Mucosa of rectum (tissue), 2 donors: ENCODE data around the gene ZNF692.
A peak's percentile ranks its signal among the peaks of the same experiment; 100 is the strongest.
"Not testable (repeated sequence)": the region's sequence is repeated elsewhere in the genome, so short reads cannot be mapped to it uniquely, and the experiment has no call there.

Experiments used
- H3K27ac ChIP-seq, 2 donors: one replicate each; pipeline ENCODE4 v1.7.0; 2013; ENCODE audit warnings: inconsistent platforms in 2 of 2, low read depth in 2 of 2, low read length in 2 of 2
- H3K27me3 ChIP-seq, 2 donors: one replicate each; pipeline ENCODE4 v1.7.0; 2013; ENCODE audit warnings: low read length in 2 of 2; ENCODE audit not compliant: control insufficient read depth in 2 of 2, insufficient read depth in 2 of 2
- H3K36me3 ChIP-seq, 2 donors: one replicate each; pipeline ENCODE4 v1.7.0; 2013; ENCODE audit warnings: low read length in 2 of 2; ENCODE audit not compliant: control insufficient read depth in 2 of 2, insufficient read depth in 2 of 2
- H3K4me1 ChIP-seq, 2 donors: one replicate each; pipeline ENCODE4 v1.7.0; 2013; ENCODE audit warnings: low read length in 2 of 2, mild to moderate bottlenecking in 1 of 2; ENCODE audit not compliant: control insufficient read depth in 2 of 2, insufficient read depth in 2 of 2
- H3K4me3 ChIP-seq, 2 donors: one replicate each; pipeline ENCODE4 v1.7.0; 2013; ENCODE audit warnings: low read length in 2 of 2
- H3K9ac ChIP-seq, 2 donors: one replicate each; pipeline ENCODE4 v1.7.0; 2013; ENCODE audit warnings: low read length in 2 of 2, low read depth in 1 of 2, mild to moderate bottlenecking in 1 of 2
- H3K9me3 ChIP-seq, 2 donors: one replicate each; pipeline ENCODE4 v1.7.0; 2013; ENCODE audit warnings: low read length in 2 of 2; ENCODE audit not compliant: control insufficient read depth in 2 of 2
- donor health status: healthy.
- donor health status: Normal muscosa, but diverticular disease.

ZNF692 gene

GRCh38 chr1:248839168-248839555, 19.7 kb downstream of the ZNF692 start:
- Histone ChIP-seq H3K9ac (peak overlapping the region; percentile 88 to 100), H3K4me3 (peak overlapping the region; percentile 82 to 86), H3K27ac (peak overlapping the region; percentile 100), H3K9me3 (no peaks in the 10 kb centered on the region), H3K4me1 (peaks cover 11 to 12% of the 10 kb centered on the region in 2 donors), H3K27me3 (no peaks in the 10 kb centered on the region), H3K36me3 (peaks cover 4% of the 10 kb centered on the region in 2 donors)

DNA sequence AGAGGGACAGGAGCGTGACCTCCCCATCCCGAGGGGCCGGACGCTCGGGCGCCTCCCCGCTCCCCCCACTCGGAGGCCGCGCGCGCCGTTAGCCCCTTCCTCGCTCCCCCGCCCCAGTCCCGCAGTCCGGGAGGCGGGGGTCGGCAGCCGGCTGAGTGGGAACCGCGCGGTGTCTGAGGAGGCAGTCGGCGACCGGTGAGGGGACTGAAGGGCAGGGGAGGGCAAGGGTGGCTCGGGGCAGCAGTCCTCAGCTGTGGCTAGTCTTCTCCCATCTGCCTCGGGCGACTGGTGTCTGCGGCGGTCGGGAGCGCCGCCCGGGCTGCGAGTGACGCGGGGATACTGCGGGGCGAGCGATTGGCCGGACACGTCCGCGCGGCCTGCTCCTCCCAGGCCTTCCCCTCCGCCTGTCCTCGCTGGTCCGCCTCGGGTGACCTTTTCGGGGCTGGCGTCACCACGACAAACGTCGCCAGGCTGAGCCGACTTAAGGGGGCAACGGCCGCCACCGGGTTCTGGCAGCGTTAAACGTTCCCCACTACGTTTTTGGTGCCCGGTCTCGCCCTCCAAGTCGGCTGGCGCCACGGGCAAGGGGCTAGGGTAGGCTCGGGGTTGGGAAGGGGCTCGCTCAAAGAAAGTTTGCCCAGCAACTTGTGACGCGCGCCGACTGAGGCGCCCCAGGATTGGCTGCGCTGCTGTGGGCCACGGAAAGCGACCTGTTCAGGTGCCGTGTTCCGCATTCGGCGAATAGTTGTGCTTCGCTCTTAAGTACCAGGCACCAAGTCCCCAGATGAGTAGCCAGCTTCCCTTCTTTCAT, 20.3 kb downstream of the ZNF692 start:
- no peaks in the 10 kb centered on the region for H3K27me3 ChIP-seq
- H3K36me3 ChIP-seq, result peaks cover 2 to 4% of the 10 kb centered on the region in 2 donors
- peak overlapping the region; percentile 100 for H3K27ac ChIP-seq
- H3K4me3 ChIP-seq, result peak overlapping the region; percentile 82 to 86
- no peaks in the 10 kb centered on the region for H3K9me3 ChIP-seq
- peak overlapping the region; percentile 88 to 100 for H3K9ac ChIP-seq
- H3K4me1 ChIP-seq, result peaks cover 11 to 12% of the 10 kb centered on the region in 2 donors

GRCh38 chr1:248837781-248838356, 21.0 kb downstream of the ZNF692 start, which contains the start of gene ZNF672:
Gene ZNF672, plus strand, starts transcription at chr1:248838224. Its CDS starts 9,051 bp downstream, at chr1:248847275.
- peak within 1 kb of the TSS; percentile 82 to 86 for H3K4me3 ChIP-seq
- peak within 1 kb of the TSS; percentile 89 to 100 for H3K9ac ChIP-seq
- H3K36me3 ChIP-seq, result peaks cover 2% of the 10 kb centered on the region in 2 donors
- no peaks in the 10 kb centered on the region for H3K27me3 ChIP-seq
- no peaks in the 10 kb centered on the region for H3K9me3 ChIP-seq
- peak within 1 kb of the TSS; percentile 100 for H3K27ac ChIP-seq
- peaks cover 11 to 12% of the 10 kb centered on the region in 2 donors for H3K4me1 ChIP-seq

GRCh38 chr1:248837045-248837780, 21.7 kb downstream of the ZNF692 start:
- Histone ChIP-seq H3K4me3 (peak overlapping the region; percentile 82 to 86), H3K9ac (peak overlapping the region; percentile 89 to 100), H3K9me3 (no peaks in the 10 kb centered on the region), H3K36me3 (no peaks in the 10 kb centered on the region), H3K4me1 (peaks cover 10 to 11% of the 10 kb centered on the region in 2 donors), H3K27me3 (no peaks in the 10 kb centered on the region), H3K27ac (peak overlapping the region; percentile 100)

DNA sequence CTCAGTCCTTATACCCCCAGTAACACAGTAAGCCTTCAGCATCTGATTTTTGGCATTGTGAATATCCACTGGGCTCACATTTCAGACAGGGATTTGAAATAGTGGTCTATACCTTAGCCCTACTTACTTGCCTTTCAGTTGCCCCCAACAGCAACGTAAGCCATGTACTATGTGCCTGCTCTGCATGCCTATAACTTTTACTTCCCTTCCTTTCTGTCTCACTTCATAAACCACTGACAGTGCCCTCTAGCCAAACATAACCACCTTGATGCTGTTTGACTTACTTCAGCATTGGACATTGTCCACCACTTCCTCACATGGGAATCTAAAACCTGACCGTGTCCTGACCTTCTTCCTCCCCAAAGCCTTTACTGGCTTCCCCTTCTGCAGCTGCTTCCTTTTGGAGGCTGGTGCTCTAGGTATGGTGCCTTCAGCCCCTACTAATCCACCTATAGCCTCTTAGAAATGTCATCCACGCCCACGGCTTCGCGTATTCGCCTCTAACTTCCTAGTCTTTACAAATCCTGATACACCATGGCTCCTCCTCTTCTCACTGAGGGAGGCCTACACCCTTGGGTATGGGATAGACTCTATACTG, 24.4 kb downstream of the ZNF692 start:
- no peak overlapping the region for H3K27ac ChIP-seq
- peaks cover 8% of the 10 kb centered on the region in 2 donors for H3K4me1 ChIP-seq
- H3K9ac ChIP-seq, result no peak overlapping the region
- H3K9me3 ChIP-seq, result no peaks in the 10 kb centered on the region
- no peaks in the 10 kb centered on the region for H3K27me3 ChIP-seq
- no peak overlapping the region for H3K4me3 ChIP-seq
- no peaks in the 10 kb centered on the region for H3K36me3 ChIP-seq

DNA sequence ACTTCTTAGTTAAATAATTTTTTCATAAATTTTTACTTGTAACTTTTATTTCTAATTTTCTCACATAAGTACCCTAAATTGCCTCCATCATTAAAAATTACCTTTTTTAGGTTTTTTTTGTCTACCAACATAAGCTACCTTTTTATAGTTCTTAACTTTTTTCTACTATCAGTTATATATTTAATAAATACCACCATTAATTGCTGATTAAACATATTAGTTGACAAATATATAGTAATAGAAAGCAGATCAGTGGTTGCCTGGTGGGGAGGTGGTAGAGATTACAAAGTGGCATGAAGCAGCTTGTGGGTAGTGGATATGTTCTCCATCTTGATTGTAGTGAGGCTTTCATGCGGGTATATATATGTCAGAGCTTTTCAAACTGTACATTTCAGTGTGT, 27.0 kb downstream of the ZNF692 start:
- no peak overlapping the region for H3K4me3 ChIP-seq
- no peaks in the 10 kb centered on the region for H3K9me3 ChIP-seq
- no peak overlapping the region for H3K27ac ChIP-seq
- peaks cover 0 to 2% of the 10 kb centered on the region in 2 donors for H3K4me1 ChIP-seq
- H3K36me3 ChIP-seq, result no peaks in the 10 kb centered on the region
- no peaks in the 10 kb centered on the region for H3K27me3 ChIP-seq
- no peak overlapping the region for H3K9ac ChIP-seq

GRCh38 chr1:248830718-248831017, 28.2 kb downstream of the ZNF692 start:
- not testable (repeated sequence) for H3K9ac ChIP-seq, H3K4me1 ChIP-seq, H3K9me3 ChIP-seq, H3K4me3 ChIP-seq, H3K36me3 ChIP-seq, H3K27me3 ChIP-seq, H3K27ac ChIP-seq

GRCh38 chr1:248828845-248829244, 30.0 kb downstream of the ZNF692 start:
- Histone ChIP-seq H3K9ac (no peak overlapping the region), H3K4me1 (peaks cover 15 to 19% of the 10 kb centered on the region in 2 donors), H3K9me3 (no peaks in the 10 kb centered on the region), H3K36me3 (peaks cover 0 to 4% of the 10 kb centered on the region in 2 donors), H3K4me3 (no peak overlapping the region), H3K27ac (no peak overlapping the region), H3K27me3 (no peaks in the 10 kb centered on the region)

- Histone ChIP-seq H3K36me3 (peaks cover 0 to 13% of the 10 kb centered on the region in 2 donors), H3K27ac (peak within 1 kb of the TSS; percentile 94 to 99), H3K9me3 (no peaks in the 10 kb centered on the region), H3K9ac (peak within 1 kb of the TSS; percentile 81 to 98), H3K4me3 (peak within 1 kb of the TSS; percentile 85 to 100), H3K27me3 (no peaks in the 10 kb centered on the region), H3K4me1 (peaks cover 19 to 29% of the 10 kb centered on the region in 2 donors)
Measured at GRCh38 chr1:248825909-248826760, 32.8 kb downstream of the ZNF692 start, which contains the start of gene SH3BP5L. Gene SH3BP5L, minus strand, starts transcription at chr1:248825915. Its CDS starts 980 bp downstream, at chr1:248824935.
